ENCODE data around the gene PNKP.

PNKP gene

DNA sequence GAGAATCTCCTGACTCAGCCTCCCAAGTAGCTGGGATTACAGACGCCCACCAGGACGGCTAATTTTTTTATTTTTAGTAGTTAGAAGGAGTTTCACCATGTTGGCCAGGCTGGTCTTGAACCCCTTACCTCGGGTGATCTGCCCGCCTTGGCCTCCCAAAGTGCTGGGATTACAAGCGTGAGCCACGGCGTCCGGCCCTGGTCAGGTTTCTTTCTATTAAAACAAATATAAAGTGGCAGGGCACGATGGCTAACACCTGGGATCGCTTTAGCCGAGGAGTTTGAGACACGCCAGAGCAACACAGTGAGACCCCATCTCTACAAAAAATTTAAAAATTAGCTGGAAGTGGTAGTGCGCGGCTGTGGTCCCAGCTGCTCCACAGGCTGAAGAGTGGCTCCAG, 50.8 kb downstream of the PNKP start:
- no peaks in the 10 kb centered on the region for H3K27me3 Mint-ChIP-seq
- no peak overlapping the region for H3K27ac Mint-ChIP-seq
- ATAC-seq, result no peak
- DNase-seq, result no peak
- peaks cover 52% of the 10 kb centered on the region for H3K4me1 Mint-ChIP-seq
- H3K4me3 Mint-ChIP-seq, result peak overlapping the region in 1 of 2 donors; percentile 50
- no peaks in the 10 kb centered on the region for H3K9me3 Mint-ChIP-seq

- H3K27ac Mint-ChIP-seq, result peak overlapping the region; percentile 95 to 99
- no peaks in the 10 kb centered on the region for H3K27me3 Mint-ChIP-seq
- ATAC-seq, result no peak
- no peak for DNase-seq
- H3K4me1 Mint-ChIP-seq, result peaks cover 53% of the 10 kb centered on the region
- peak overlapping the region; percentile 85 to 89 for H3K4me3 Mint-ChIP-seq
- no peaks in the 10 kb centered on the region for H3K9me3 Mint-ChIP-seq
These were observed 53.4 kb downstream of the PNKP start for GRCh38 chr19:49814010-49814409.

GRCh38 chr19:49812997-49813861, 54.1 kb downstream of the PNKP start, which contains the start of gene FUZ:
Gene FUZ, minus strand, starts transcription at chr19:49813292. Its CDS starts 186 bp downstream, at chr19:49813106.
- ATAC-seq (peak; percentile 85), DNase-seq (peak; percentile 86 to 95)
- H3K4me1 Mint-ChIP-seq, result peaks cover 53% of the 10 kb centered on the region
- peak within 1 kb of the TSS; percentile 95 to 99 for H3K27ac Mint-ChIP-seq
- no peaks in the 10 kb centered on the region for H3K9me3 Mint-ChIP-seq
- H3K4me3 Mint-ChIP-seq, result peak within 1 kb of the TSS; percentile 89 to 96
- no peaks in the 10 kb centered on the region for H3K27me3 Mint-ChIP-seq

DNA sequence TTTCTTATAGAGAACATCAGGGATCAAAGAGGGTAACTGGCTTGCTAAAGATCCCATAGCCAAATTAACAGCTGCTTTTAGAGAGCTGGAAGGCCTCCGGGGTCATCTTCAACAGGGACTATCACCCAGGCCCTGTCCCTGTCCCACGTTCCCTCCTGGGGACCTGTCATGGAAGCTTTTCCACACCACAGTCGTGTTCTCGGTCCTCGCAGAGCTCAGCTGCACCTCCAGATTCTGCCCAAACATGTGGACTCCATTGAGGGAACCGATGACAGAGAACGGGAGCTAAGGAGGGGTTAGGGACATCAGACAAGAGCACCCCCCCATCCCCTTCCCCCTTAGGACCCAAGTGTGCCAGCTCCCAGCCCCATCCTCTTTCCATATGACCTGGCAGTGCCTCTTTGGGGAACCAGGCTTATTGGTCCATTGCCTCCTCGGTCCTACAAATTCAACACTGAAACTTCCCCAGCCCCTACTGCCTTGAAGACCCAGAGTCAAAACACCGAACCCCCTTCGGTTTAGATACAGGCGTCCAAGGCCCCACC, 54.9 kb downstream of the PNKP start:
- no peaks in the 10 kb centered on the region for H3K9me3 Mint-ChIP-seq
- peak overlapping the region; percentile 93 to 99 for H3K27ac Mint-ChIP-seq
- DNase-seq, result no peak
- H3K27me3 Mint-ChIP-seq, result no peaks in the 10 kb centered on the region
- peak overlapping the region; percentile 89 to 96 for H3K4me3 Mint-ChIP-seq
- ATAC-seq, result no peak
- peaks cover 59% of the 10 kb centered on the region for H3K4me1 Mint-ChIP-seq

- Mint-ChIP-seq H3K4me1 (peaks cover 60% of the 10 kb centered on the region), H3K27me3 (no peaks in the 10 kb centered on the region), H3K9me3 (no peaks in the 10 kb centered on the region), H3K4me3 (peak overlapping the region in 1 of 2 donors; percentile 19), H3K27ac (no peak overlapping the region)
- ATAC-seq (no peak), DNase-seq (no peak)
These were observed 56.0 kb downstream of the PNKP start for GRCh38 chr19:49811328-49811727.

Data from stimulated activated naive CD8-positive, alpha-beta T cell treated with anti-CD3 and anti-CD28 coated beads, Interleukin-15, amount 100 ng/mL, for 72 hours (primary cell).